ENCODE measurements around the gene NDUFB6.

DNA sequence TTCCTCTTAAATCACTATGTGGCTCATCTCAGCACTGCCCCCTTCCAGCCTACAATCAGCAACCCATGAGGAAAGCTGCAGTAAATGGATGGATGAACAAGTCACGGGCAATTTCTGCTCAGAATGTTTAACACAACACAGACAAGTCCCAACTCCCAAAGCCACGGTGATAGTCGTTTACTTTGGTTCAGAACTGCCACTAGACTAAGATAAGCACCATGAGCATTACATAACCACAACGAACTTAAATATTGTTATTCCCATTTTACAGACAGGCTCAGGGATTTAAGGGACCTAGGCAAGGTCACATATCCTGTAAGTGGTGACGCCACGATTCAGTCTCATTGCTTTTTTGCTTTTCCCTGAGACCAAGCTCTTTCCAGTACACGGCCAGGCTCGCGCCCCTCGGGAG lies 22.8 kb downstream of the NDUFB6 start:
- TF ChIP-seq, protein P1, sequence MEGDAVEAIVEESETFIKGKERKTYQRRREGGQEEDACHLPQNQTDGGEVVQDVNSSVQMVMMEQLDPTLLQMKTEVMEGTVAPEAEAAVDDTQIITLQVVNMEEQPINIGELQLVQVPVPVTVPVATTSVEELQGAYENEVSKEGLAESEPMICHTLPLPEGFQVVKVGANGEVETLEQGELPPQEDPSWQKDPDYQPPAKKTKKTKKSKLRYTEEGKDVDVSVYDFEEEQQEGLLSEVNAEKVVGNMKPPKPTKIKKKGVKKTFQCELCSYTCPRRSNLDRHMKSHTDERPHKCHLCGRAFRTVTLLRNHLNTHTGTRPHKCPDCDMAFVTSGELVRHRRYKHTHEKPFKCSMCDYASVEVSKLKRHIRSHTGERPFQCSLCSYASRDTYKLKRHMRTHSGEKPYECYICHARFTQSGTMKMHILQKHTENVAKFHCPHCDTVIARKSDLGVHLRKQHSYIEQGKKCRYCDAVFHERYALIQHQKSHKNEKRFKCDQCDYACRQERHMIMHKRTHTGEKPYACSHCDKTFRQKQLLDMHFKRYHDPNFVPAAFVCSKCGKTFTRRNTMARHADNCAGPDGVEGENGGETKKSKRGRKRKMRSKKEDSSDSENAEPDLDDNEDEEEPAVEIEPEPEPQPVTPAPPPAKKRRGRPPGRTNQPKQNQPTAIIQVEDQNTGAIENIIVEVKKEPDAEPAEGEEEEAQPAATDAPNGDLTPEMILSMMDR (IDR thresholded peaks at IDR 0.05; ENCODE audit: low read depth, low read length, poor library complexity, severe bottlenecking): no peak
- TF ChIP-seq EZH2phosphoT487 (IDR thresholded peaks at IDR 0.05; ENCODE audit: borderline replicate concordance, low read length): no peak
